H9 (cell line): ENCODE measurements around the gene NUDT14. TPM values are rescaled to one million over a fixed set of nuclear protein-coding genes. Genes with fewer than 3 reads are reported as not detected.

Experiments used
- DNase-seq: peaks from one replicate; pipeline ENCODE4 v3.0.0-alpha.2; 2017
- H2AFZ ChIP-seq: one replicate; pipeline ENCODE4 v1.6.1; 2013; ENCODE audit warnings: mild to moderate bottlenecking, low read length, control low read depth, moderate library complexity
- H2AK5ac ChIP-seq: 2 replicates; pipeline ENCODE4 v1.6.1; 2013; ENCODE audit warnings: low read length, control low read depth, mixed read lengths; ENCODE audit not compliant: insufficient read length
- H2BK120ac ChIP-seq: one replicate; pipeline ENCODE4 v1.6.1; 2013; ENCODE audit warnings: low read depth, mild to moderate bottlenecking, low read length, control low read depth, inconsistent platforms; ENCODE audit not compliant: poor library complexity, severe bottlenecking
- H2BK12ac ChIP-seq: 2 replicates; pipeline ENCODE4 v1.6.1; 2013; ENCODE audit warnings: low read length, control low read depth, mixed read lengths, low read depth; ENCODE audit not compliant: insufficient read length
- H2BK15ac ChIP-seq: 2 replicates; pipeline ENCODE4 v1.6.1; 2013; ENCODE audit warnings: low read depth, low read length, control low read depth
- H2BK20ac ChIP-seq: one replicate; pipeline ENCODE4 v1.6.1; 2013; ENCODE audit warnings: low read depth, mild to moderate bottlenecking, low read length, control low read depth, inconsistent platforms; ENCODE audit not compliant: poor library complexity, severe bottlenecking
- H2BK5ac ChIP-seq: 2 replicates; pipeline ENCODE4 v1.6.1; 2013; ENCODE audit warnings: low read length, control low read depth, mixed read lengths; ENCODE audit not compliant: insufficient read length
- H3K14ac ChIP-seq: 2 replicates; pipeline ENCODE4 v1.6.1; 2013; ENCODE audit warnings: low read length, control low read depth; ENCODE audit not compliant: insufficient read depth
- H3K18ac ChIP-seq: 2 replicates; pipeline ENCODE4 v1.6.1; 2013; ENCODE audit warnings: low read depth, mild to moderate bottlenecking, mixed read lengths, low read length, control low read depth; ENCODE audit not compliant: insufficient read length
- H3K23ac ChIP-seq: 2 replicates; pipeline ENCODE4 v1.6.1; 2013; ENCODE audit warnings: low read length, control low read depth, mixed read lengths, low read depth; ENCODE audit not compliant: insufficient read length
- H3K23me2 ChIP-seq: 2 replicates; pipeline ENCODE4 v1.6.1; 2013; ENCODE audit warnings: low read depth, mild to moderate bottlenecking, mixed read lengths, low read length, control low read depth; ENCODE audit not compliant: insufficient read length, poor library complexity, severe bottlenecking
- H3K27ac ChIP-seq: 2 replicates; pipeline ENCODE4 v1.5.1; 2013; ENCODE audit warnings: low read length, control low read depth, mixed read lengths, low read depth; ENCODE audit not compliant: insufficient read length
- H3K27me3 ChIP-seq: 2 replicates; pipeline ENCODE4 v1.6.1; 2013; ENCODE audit warnings: low read length, control low read depth, inconsistent platforms; ENCODE audit not compliant: insufficient read depth
- H3K4ac ChIP-seq: 2 replicates; pipeline ENCODE4 v1.6.1; 2013; ENCODE audit warnings: low read depth, mild to moderate bottlenecking, control low read depth, inconsistent platforms, low read length, moderate library complexity
- H3K4me1 ChIP-seq: 2 replicates; pipeline ENCODE4 v1.6.1; 2013; ENCODE audit warnings: low read length, control low read depth, inconsistent platforms; ENCODE audit not compliant: insufficient read depth
- H3K4me2 ChIP-seq: 2 replicates; pipeline ENCODE4 v1.6.1; 2013; ENCODE audit warnings: low read length, control low read depth, mixed read lengths; ENCODE audit not compliant: insufficient read length, insufficient read depth
- H3K56ac ChIP-seq: 2 replicates; pipeline ENCODE4 v1.6.1; 2013; ENCODE audit warnings: low read depth, mild to moderate bottlenecking, mixed read lengths, low read length, control low read depth; ENCODE audit not compliant: insufficient read length
- H3K79me1 ChIP-seq: 2 replicates; pipeline ENCODE4 v1.6.1; 2013; ENCODE audit warnings: low read depth, mild to moderate bottlenecking, moderate library complexity, low read length, control low read depth, inconsistent platforms; ENCODE audit not compliant: insufficient read depth, poor library complexity, severe bottlenecking
- H3K79me2 ChIP-seq: 2 replicates; pipeline ENCODE4 v1.6.1; 2013; ENCODE audit warnings: low read length, control low read depth, inconsistent platforms; ENCODE audit not compliant: insufficient read depth
- H3K9ac ChIP-seq: 2 replicates; pipeline ENCODE4 v1.6.1; 2013; ENCODE audit warnings: low read length, control low read depth, mixed read lengths; ENCODE audit not compliant: insufficient read length; ENCODE audit errors: extremely low read depth
- H3K9me3 ChIP-seq: one replicate; pipeline ENCODE4 v1.6.1; 2013; ENCODE audit warnings: low read depth, low read length, inconsistent platforms; ENCODE audit not compliant: control insufficient read depth
- H3T11ph ChIP-seq: one replicate; pipeline ENCODE4 v1.6.1; 2013; ENCODE audit warnings: mild to moderate bottlenecking, low read length, control low read depth, inconsistent platforms
- H4K20me1 ChIP-seq: one replicate; pipeline ENCODE4 v1.6.1; 2013; ENCODE audit not compliant: control insufficient read depth, insufficient read length, insufficient read depth
- H4K5ac ChIP-seq: 2 replicates; pipeline ENCODE4 v1.6.1; 2013; ENCODE audit warnings: low read depth, mild to moderate bottlenecking, mixed read lengths, low read length, control low read depth; ENCODE audit not compliant: insufficient read length
- H4K8ac ChIP-seq: replicated peaks from 2 replicates; pipeline ENCODE4 v1.6.1; 2013; ENCODE audit warnings: low read length, control low read depth, mixed read lengths, low read depth; ENCODE audit not compliant: insufficient read length
- H4K91ac ChIP-seq: 2 replicates; pipeline ENCODE4 v1.6.1; 2013; ENCODE audit warnings: low read depth, mild to moderate bottlenecking, moderate library complexity, mixed read lengths, low read length, control low read depth; ENCODE audit not compliant: insufficient read length
- H3K27ac Mint-ChIP-seq, 3 experiments: 2 replicates in 2 of 3; 3 replicates in 1 of 3; pipeline ENCODE4 v1.8.0; 2020 to 2021; ENCODE audit warnings: mixed read lengths in 3 of 3, mild to moderate bottlenecking in 1 of 3, moderate library complexity in 1 of 3
- H3K27me3 Mint-ChIP-seq: 2 replicates; pipeline ENCODE4 v1.8.0; 2021; ENCODE audit warnings: low read depth, mild to moderate bottlenecking, moderate library complexity, mixed read lengths
- H3K36me3 Mint-ChIP-seq, 3 experiments: 2 replicates in 2 of 3; 3 replicates in 1 of 3; pipeline ENCODE4 v1.8.0; 2020 to 2021; ENCODE audit warnings: low read depth in 3 of 3, mixed read lengths in 3 of 3; ENCODE audit not compliant: insufficient read depth in 1 of 3
- H3K4me1 Mint-ChIP-seq, 2 experiments: 2 replicates each; pipeline ENCODE4 v1.8.0; 2020; ENCODE audit warnings: mixed read lengths in 2 of 2
- H3K4me3 Mint-ChIP-seq, 2 experiments: 2 replicates in 1 of 2; 3 replicates in 1 of 2; pipeline ENCODE4 v1.8.0; 2020 to 2021; ENCODE audit warnings: mild to moderate bottlenecking in 2 of 2, mixed read lengths in 2 of 2, moderate library complexity in 1 of 2
- H3K9me3 Mint-ChIP-seq, 2 experiments: 2 replicates in 1 of 2; 3 replicates in 1 of 2; pipeline ENCODE4 v1.8.0; 2020; ENCODE audit warnings: mild to moderate bottlenecking in 2 of 2, mixed read lengths in 2 of 2, moderate library complexity in 1 of 2
- WGBS: extraction: QIAGEN DNeasy Blood & Tissue Kit; methylation state at CpG from one replicate; pipeline ENCODE4 v1.1.7; 2013; ENCODE audit warnings: missing lambda C conversion rate, low lambda C conversion rate, mixed read lengths; ENCODE audit not compliant: insufficient read length; ENCODE audit errors: extremely low coverage; 5-methylcytosine and 5-hydroxymethylcytosine counted together
- total RNA-seq: library from RNA; stranded (reverse); gene quantifications from 2 replicates; pipeline ENCODE4 v1.2.1, GENCODE V29; 2021
- TF ChIP-seq, protein P1 (sequence below): fragments of 200-600 bp; sonication (generic); conservative IDR thresholded peaks from 3 replicates; pipeline ENCODE4 v1.8.0; 2021; ENCODE audit warnings: antibody characterized with exemption, mild to moderate bottlenecking

NUDT14 gene
- total RNA-seq, 1 experiment from 2014 or later: 41.1 TPM

DNA sequence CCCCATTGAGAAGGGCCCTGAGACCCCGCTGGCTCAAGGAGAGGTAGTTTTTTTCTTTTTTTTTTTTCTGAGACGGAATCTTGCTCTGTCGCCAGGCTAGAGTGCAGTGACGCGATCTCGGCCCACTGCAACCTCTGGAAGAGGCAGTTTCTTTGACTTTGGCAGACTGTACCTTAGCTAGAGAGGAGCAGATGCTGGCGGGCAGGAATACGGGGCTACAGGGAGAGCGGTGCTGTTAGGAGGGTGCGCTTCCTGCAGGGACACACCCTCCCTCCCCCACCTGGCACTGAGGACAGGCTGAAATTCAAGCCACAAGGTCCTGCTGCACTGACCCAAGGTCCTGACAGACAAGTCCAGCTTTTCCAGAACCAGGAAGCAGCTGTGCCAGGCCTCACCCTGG, 32.2 kb upstream of the NUDT14 start:
- H3K18ac ChIP-seq: no peak overlapping the region
- WGBS: no CpG with 5 or more reads among the region's 10 CpGs
- no peaks in the 10 kb centered on the region for H3K23me2 ChIP-seq
- H4K5ac ChIP-seq: no peak overlapping the region
- no peak overlapping the region for H3K27ac ChIP-seq
- H3K27me3 ChIP-seq: no peaks in the 10 kb centered on the region
- no peak overlapping the region for H2AFZ ChIP-seq
- Mint-ChIP-seq H3K36me3 (peaks cover 0 to 7% (median 4%) of the 10 kb centered on the region in 3 experiments; a peak in 6 of 7 replicates), H3K9me3 (no peaks in the 10 kb centered on the region; a peak in 1 of 5 replicates), H3K27me3 (no peaks in the 10 kb centered on the region; the same call in 1 of the 2 replicates), H3K4me1 (no peaks in the 10 kb centered on the region; a peak in 2 of 4 replicates), H3K27ac (peak overlapping the region in 1 of 3 experiments; percentile 85; a peak in 1 of 7 replicates), H3K4me3 (no peak overlapping the region)
- H3K9me3 ChIP-seq: no peaks in the 10 kb centered on the region
- H3K4ac ChIP-seq: no peak overlapping the region
- no peak overlapping the region for H2BK15ac ChIP-seq
- no peak overlapping the region for H4K91ac ChIP-seq
- no peak overlapping the region for H3K4me2 ChIP-seq
- H3K4me1 ChIP-seq: no peaks in the 10 kb centered on the region
- no peak overlapping the region for H3K56ac ChIP-seq
- no peak overlapping the region for H2AK5ac ChIP-seq
- H3K23ac ChIP-seq: no peak overlapping the region
- no peak for DNase-seq
- H2BK20ac ChIP-seq: no peak overlapping the region
- H4K8ac ChIP-seq: no peak overlapping the region
- H3T11ph ChIP-seq: no peak overlapping the region
- H2BK12ac ChIP-seq: no peak overlapping the region
- H3K14ac ChIP-seq: no peak overlapping the region
- no peaks in the 10 kb centered on the region for H4K20me1 ChIP-seq
- TF ChIP-seq, protein P1, sequence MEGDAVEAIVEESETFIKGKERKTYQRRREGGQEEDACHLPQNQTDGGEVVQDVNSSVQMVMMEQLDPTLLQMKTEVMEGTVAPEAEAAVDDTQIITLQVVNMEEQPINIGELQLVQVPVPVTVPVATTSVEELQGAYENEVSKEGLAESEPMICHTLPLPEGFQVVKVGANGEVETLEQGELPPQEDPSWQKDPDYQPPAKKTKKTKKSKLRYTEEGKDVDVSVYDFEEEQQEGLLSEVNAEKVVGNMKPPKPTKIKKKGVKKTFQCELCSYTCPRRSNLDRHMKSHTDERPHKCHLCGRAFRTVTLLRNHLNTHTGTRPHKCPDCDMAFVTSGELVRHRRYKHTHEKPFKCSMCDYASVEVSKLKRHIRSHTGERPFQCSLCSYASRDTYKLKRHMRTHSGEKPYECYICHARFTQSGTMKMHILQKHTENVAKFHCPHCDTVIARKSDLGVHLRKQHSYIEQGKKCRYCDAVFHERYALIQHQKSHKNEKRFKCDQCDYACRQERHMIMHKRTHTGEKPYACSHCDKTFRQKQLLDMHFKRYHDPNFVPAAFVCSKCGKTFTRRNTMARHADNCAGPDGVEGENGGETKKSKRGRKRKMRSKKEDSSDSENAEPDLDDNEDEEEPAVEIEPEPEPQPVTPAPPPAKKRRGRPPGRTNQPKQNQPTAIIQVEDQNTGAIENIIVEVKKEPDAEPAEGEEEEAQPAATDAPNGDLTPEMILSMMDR: no peak
- no peak overlapping the region for H2BK120ac ChIP-seq
- no peak overlapping the region for H2BK5ac ChIP-seq
- H3K9ac ChIP-seq: no peak overlapping the region
- H3K79me1 ChIP-seq: no peaks in the 10 kb centered on the region
- H3K79me2 ChIP-seq: no peaks in the 10 kb centered on the region
